Keratinocyte (primary cell): ENCODE results near the gene ITGA6. TPM values are rescaled to one million over a fixed set of nuclear protein-coding genes. Genes with fewer than 3 reads are reported as not detected.

Experiments
- DNase-seq: peaks from one replicate; pipeline ENCODE4 v3.0.0-alpha.2; 2011; ENCODE audit warnings: low read depth, missing footprints, low spot score
- FAIRE-seq: peaks from 2 replicates; lab custom pipeline; 2011; peaks lifted over from hg19 to GRCh38; lab: Jason Lieb, UNC
- H2AFZ ChIP-seq: 2 replicates; pipeline ENCODE4 v1.6.0; 2012; ENCODE audit warnings: low read length, control low read depth, inconsistent platforms; ENCODE audit not compliant: control insufficient read depth
- H3K27ac ChIP-seq: 2 replicates; pipeline ENCODE4 v1.5.1; 2011; ENCODE audit warnings: low read length; ENCODE audit not compliant: control insufficient read depth, insufficient read depth
- H3K27me3 ChIP-seq: 3 replicates; pipeline ENCODE4 v1.6.0; 2011; ENCODE audit warnings: low read length; ENCODE audit not compliant: control insufficient read depth, insufficient read depth; ENCODE audit errors: extremely low read depth
- H3K36me3 ChIP-seq, 2 experiments: 2 replicates in 1 of 2; 3 replicates in 1 of 2; pipeline ENCODE4 v1.5.1; 2011; ENCODE audit warnings: low read length in 2 of 2, mild to moderate bottlenecking in 1 of 2; ENCODE audit not compliant: control insufficient read depth in 2 of 2, insufficient read depth in 2 of 2; ENCODE audit errors: extremely low read depth in 1 of 2
- H3K4me1 ChIP-seq: 3 replicates; pipeline ENCODE4 v1.5.1; 2011; ENCODE audit warnings: low read length; ENCODE audit not compliant: control insufficient read depth, insufficient read depth; ENCODE audit errors: extremely low read depth
- H3K4me2 ChIP-seq: 3 replicates; pipeline ENCODE4 v1.6.0; 2011; ENCODE audit warnings: low read depth, low read length; ENCODE audit not compliant: control insufficient read depth, insufficient read depth; ENCODE audit errors: extremely low read depth
- H3K4me3 ChIP-seq, 3 experiments: fragments of 200-600 bp in 1 of 3; sonication (generic) in 1 of 3; 2 replicates in 2 of 3; 3 replicates in 1 of 3; pipeline ENCODE4 v1.5.1; 2011 to 2016; ENCODE audit warnings: low read length in 3 of 3, mild to moderate bottlenecking in 3 of 3, control low read depth in 2 of 3, inconsistent platforms in 1 of 3, low read depth in 1 of 3, mixed read lengths in 1 of 3, mixed run types in 1 of 3, moderate library complexity in 1 of 3; ENCODE audit not compliant: control insufficient read depth in 2 of 3, insufficient read depth in 2 of 3; ENCODE audit errors: extremely low read depth in 1 of 3
- H3K79me2 ChIP-seq: 2 replicates; pipeline ENCODE4 v1.6.0; 2012; ENCODE audit warnings: low read length; ENCODE audit not compliant: control insufficient read depth, insufficient read depth
- H3K9ac ChIP-seq: 3 replicates; pipeline ENCODE4 v1.6.0; 2011; ENCODE audit warnings: low read length; ENCODE audit not compliant: control insufficient read depth, insufficient read depth; ENCODE audit errors: extremely low read depth
- H3K9me1 ChIP-seq: 3 replicates; pipeline ENCODE4 v1.6.0; 2011; ENCODE audit warnings: low read length; ENCODE audit not compliant: control insufficient read depth, insufficient read depth; ENCODE audit errors: extremely low read depth
- H3K9me3 ChIP-seq: 2 replicates; pipeline ENCODE4 v1.5.1; 2012; ENCODE audit warnings: low read depth, low read length; ENCODE audit not compliant: control insufficient read depth
- H4K20me1 ChIP-seq: 3 replicates; pipeline ENCODE4 v1.6.0; 2011; ENCODE audit warnings: low read length; ENCODE audit not compliant: control insufficient read depth, insufficient read depth; ENCODE audit errors: extremely low read depth
- EZH2 ChIP-seq: IDR thresholded peaks from one replicate; pipeline ENCODE4 v1.6.1; 2012; ENCODE audit warnings: inconsistent platforms, mild to moderate bottlenecking, low read length, moderate library complexity
- dilution Hi-C: fragments of 300-500 bp; cut with MboI; formaldehyde crosslinking; loops from one replicate; pipeline ENCODE4 v1.7.0; 2020; ENCODE audit warnings: low sequenced_read_pairs; ENCODE audit not compliant: extremely low pct_ligation_motif_present
- polyA plus RNA-seq, 5 experiments: library from polyadenylated mRNA; depleted of rRNA in 3 of 5; stranded (reverse) in 3 of 5; stranded (forward) in 1 of 5; unstranded in 1 of 5; fragments of >200 nt; gene quantifications; 1 replicate in 1 of 5; 2 replicates in 3 of 5; 3 replicates in 1 of 5; pipeline versions ENCODE4 v1.2.1 to v1.2.3, GENCODE V29; 2011 to 2012; ENCODE audit warnings: missing spikeins in 2 of 5, low read depth in 1 of 5, low replicate concordance in 1 of 5
- TF ChIP-seq, protein P1 (sequence below), 3 experiments: IDR thresholded peaks in 1 of 3; conservative IDR thresholded peaks in 1 of 3; optimal IDR thresholded peaks in 1 of 3; 2 replicates in 2 of 3; 3 replicates in 1 of 3; pipeline versions ENCODE3 to v1.5.1; 2011; ENCODE audit warnings: low read length in 3 of 3, mild to moderate bottlenecking in 3 of 3, moderate library complexity in 2 of 3, control low read depth in 1 of 3, inconsistent platforms in 1 of 3; ENCODE audit not compliant: insufficient read depth in 2 of 3; ENCODE audit errors: extremely low read depth in 1 of 3

ITGA6 gene
- polyA plus RNA-seq, 1 donor (not counting 4 experiments of a cell fraction or from before 2014, with no cell fraction given), result 441 TPM

DNA sequence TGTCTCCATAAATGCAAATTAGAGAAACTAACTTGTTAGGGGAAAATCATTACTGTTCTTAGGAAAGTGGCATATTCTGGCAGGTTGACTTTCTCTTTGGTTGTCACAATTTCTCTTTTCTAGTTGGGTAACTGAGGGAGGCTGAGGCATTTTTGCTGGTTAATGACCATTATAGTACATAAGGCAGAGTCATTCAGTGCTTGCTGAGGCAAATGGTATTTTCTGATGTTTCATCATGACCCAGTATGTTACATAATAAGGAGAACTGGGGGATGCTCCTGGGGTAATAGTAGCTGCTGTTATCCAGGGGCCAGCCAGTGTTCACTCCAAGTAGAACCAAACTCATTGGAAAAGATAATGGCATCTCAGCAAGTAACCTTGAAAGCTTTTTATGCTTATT is 62.3 kb downstream of the ITGA6 start:
- no peak overlapping the region for H3K4me2 ChIP-seq
- H3K9me1 ChIP-seq, result no peaks in the 10 kb centered on the region
- no peaks in the 10 kb centered on the region for H3K4me1 ChIP-seq
- peaks cover 56 to 79% of the 10 kb centered on the region in 2 experiments for H3K36me3 ChIP-seq
- no peaks in the 10 kb centered on the region for H3K27me3 ChIP-seq
- DNase-seq (no peak), FAIRE-seq (no peak)
- H3K4me3 ChIP-seq, result no peak overlapping the region
- H3K79me2 ChIP-seq, result peaks cover 4% of the 10 kb centered on the region
- no peak overlapping the region for H3K9ac ChIP-seq
- H2AFZ ChIP-seq, result no peak overlapping the region
- H4K20me1 ChIP-seq, result no peaks in the 10 kb centered on the region
- H3K27ac ChIP-seq, result no peak overlapping the region
- no peaks in the 10 kb centered on the region for H3K9me3 ChIP-seq
- TF ChIP-seq EZH2, result no peak
- TF ChIP-seq, protein P1, sequence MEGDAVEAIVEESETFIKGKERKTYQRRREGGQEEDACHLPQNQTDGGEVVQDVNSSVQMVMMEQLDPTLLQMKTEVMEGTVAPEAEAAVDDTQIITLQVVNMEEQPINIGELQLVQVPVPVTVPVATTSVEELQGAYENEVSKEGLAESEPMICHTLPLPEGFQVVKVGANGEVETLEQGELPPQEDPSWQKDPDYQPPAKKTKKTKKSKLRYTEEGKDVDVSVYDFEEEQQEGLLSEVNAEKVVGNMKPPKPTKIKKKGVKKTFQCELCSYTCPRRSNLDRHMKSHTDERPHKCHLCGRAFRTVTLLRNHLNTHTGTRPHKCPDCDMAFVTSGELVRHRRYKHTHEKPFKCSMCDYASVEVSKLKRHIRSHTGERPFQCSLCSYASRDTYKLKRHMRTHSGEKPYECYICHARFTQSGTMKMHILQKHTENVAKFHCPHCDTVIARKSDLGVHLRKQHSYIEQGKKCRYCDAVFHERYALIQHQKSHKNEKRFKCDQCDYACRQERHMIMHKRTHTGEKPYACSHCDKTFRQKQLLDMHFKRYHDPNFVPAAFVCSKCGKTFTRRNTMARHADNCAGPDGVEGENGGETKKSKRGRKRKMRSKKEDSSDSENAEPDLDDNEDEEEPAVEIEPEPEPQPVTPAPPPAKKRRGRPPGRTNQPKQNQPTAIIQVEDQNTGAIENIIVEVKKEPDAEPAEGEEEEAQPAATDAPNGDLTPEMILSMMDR (optimal IDR thresholded peaks at IDR 0.05 in 1 of 3, IDR thresholded peaks at IDR 0.05 in 1 of 3, conservative IDR thresholded peaks at IDR 0.05 in 1 of 3; ENCODE audit: extremely low read depth in 1 of 3, insufficient read depth in 2 of 3, low read length in 3 of 3), result no peak
- dilution Hi-C loops, result no loop called here

DNA sequence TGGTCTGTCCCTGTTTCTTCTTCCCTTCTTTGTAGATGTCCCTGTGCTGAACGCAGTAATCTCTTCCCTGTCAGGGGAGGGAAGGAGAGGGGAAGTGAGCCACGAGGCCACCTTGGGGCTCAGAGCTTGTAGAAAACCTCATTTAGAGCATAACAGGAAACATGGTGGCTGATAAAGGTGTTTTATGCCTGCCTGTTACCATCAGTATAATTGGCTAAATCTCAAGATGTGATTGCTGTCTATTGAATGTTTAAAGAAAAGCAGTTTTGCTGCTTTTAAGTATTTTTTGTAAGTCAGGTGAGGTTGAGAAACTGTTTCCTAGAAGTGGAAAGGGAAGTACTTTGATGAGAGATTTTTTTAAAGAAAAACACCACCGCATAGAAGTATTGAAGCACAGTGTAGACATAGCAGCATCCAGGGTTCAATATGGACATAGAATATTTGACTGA is 68.8 kb downstream of the ITGA6 start:
- TF ChIP-seq EZH2, result no peak
- TF ChIP-seq, protein P1 (optimal IDR thresholded peaks at IDR 0.05 in 1 of 3, IDR thresholded peaks at IDR 0.05 in 1 of 3, conservative IDR thresholded peaks at IDR 0.05 in 1 of 3; ENCODE audit: extremely low read depth in 1 of 3, insufficient read depth in 2 of 3, low read length in 3 of 3), result no peak
- Histone ChIP-seq H3K79me2 (no peaks in the 10 kb centered on the region), H2AFZ (no peak overlapping the region), H3K4me3 (no peak overlapping the region), H3K4me2 (no peak overlapping the region), H3K4me1 (no peaks in the 10 kb centered on the region), H3K27ac (no peak overlapping the region), H3K27me3 (no peaks in the 10 kb centered on the region), H3K36me3 (peaks cover 46 to 71% of the 10 kb centered on the region in 2 experiments), H3K9ac (no peak overlapping the region), H3K9me3 (no peaks in the 10 kb centered on the region), H3K9me1 (no peaks in the 10 kb centered on the region), H4K20me1 (no peaks in the 10 kb centered on the region)
- FAIRE-seq, result no peak
- dilution Hi-C loops, result no loop called here
- DNase-seq, result no peak
